ENCODE measurements around the gene GCGR. TPM values are rescaled to one million over a fixed set of nuclear protein-coding genes. Genes with fewer than 3 reads are reported as not detected.

The GCGR gene
- total RNA-seq, 1 donor from 2014 or later, result 0.07 TPM

DNA sequence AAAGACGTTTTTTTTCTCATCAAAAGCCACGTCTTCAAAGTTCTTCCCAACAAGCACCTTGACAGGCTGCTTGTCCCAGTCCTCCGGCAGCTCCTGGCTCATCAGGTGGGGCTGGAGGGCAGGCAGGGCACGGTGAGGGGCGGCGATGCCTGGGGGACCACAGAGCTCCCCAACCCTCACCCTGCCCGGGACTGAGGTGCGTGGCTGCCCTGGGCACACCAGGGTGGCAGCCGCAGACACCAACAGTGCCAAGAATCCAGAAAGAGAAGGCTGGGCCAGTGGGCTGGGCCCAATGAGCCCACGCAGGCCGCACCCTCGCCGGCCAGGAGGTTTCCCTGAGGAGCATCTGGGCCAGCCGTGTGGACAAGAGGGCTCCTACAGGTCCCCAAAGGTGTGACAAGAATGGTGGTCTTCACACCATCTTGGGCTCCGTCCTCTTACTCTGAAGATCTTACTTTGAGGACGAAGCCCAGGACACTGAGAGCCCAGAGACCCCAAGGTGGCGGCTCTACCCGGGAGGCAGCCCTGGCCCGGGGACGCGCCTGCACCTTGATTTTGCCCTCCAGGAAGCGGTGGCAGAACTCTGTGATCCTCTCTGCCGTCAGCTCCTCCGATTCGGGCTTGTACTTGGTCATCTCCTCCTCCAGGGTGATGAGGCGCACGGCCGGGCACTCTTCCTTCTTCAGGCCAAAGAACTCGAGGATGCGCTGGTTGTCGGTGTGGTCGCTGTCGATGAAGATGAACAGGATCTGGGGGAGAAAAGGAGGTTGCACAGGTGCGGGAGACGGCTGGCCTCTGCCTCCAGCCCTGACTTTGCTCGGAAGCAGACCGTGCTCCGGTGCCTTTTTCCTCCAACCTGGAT lies 42.2 kb downstream of the GCGR start:
- intact Hi-C loops (cut with micrococcal nuclease), result no loop called here

DNA sequence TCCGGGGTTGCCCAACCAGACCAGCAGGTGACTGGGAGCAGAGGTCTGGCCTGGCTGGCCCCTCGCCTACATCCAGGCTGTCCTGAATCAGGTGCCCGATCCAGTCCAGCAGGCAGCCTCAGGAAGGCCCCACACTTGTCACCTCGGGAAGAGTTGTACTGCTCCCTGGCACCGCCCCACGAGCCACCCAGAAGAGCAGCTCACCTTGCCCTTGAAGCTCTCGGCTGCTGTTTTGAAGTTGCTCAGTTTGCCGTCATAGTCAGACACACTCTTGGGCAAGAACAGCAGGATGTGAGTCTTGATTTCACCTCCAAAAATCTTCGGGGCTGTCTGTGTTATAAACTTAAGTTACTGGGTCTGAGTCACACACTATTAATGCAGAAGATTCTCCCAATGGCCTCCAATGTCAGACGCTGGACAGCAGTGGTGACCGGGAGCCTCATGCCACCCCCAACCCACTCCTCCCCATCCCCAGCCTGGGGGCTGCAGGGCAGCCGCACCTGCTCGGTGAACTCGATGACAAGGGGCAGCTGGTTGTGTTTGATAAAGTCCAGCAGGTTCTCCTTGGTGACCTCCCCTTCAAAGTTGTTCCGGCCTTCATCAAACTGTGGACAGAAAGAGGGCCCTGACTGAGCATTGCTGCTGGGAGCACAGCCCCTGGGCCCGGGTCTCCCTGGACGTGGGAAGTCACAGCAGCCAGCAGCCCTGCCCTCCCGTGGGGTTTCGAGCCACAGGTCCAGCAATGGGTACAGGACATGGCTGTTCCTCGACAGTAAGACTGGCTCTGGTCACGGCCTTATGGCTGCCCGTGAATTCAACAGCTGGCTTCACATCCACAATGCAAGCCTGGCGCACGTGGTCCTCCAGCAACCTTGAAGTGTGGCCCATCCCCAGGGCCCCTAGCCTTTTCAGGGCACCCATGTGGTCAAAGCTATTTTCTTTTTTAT lies 43.1 kb downstream of the GCGR start:
- intact Hi-C loops (cut with micrococcal nuclease), result no loop called here

DNA sequence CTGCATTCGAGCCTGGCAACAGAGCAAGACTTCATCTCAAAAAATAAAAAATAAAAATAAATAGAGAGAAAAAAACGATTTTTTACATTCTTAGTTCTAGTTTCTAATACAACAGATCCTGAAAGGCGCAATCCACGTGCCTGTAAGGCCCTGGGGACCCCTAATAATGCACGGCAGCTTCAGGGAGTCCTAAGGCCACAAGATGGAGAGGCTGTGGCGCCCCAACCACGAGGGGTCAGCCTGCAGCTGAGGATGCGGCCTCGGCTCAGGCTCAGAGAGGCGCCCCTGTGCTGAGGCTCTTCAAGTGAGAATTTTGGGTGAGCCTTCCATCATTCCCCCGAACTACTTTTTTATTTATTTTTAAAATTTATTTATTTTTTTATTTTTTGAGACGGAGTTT lies 45.5 kb downstream of the GCGR start:
- intact Hi-C loops (cut with micrococcal nuclease), result no loop called here

GRCh38 chr17:81851423-81851822 lies 47.5 kb downstream of the GCGR start:
- intact Hi-C loops (cut with micrococcal nuclease), result no loop called here

GRCh38 chr17:81852237-81852636 lies 48.3 kb downstream of the GCGR start:
- intact Hi-C loops (cut with micrococcal nuclease), result no loop called here

DNA sequence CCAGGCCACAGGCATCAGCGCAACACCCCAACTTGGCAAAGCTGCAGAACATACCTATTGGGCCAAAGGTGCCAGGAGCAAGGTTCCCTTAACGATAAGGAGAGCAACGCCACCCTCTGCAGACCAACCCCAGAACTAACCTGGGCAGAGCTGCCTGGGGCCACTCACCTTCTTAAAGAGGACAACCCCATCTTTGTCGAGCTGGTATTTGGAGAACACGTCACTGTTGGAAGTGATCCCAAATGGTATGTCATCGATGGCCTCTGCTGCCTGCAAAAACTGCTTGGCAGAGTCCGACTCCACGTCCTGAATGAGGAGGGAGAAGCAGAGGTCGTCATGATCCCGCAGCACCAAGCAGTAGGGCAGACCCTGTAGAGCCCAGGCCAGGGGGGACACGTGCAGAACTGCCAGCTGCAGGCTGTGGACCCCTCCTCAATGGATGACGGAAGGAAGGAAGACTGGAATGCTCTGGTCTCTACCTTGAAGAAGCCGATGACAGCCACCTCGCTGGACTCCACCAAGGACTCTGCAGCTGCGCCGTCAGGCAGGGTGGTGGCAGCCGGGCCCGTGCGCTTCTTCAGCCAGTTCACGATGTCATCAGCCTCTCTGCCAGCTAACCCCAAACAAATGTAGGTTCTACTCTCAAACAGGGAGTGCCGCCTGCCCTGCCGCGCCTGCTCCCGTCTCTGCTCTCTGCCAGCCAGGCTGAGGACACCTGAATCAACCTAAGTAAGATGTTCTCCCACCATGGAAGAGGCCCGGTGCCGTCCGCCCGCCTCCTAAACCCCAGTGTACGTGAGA lies 51.2 kb downstream of the GCGR start:
- intact Hi-C loops (cut with micrococcal nuclease), result no loop called here

- intact Hi-C loops (cut with micrococcal nuclease), result no loop called here
These were observed 54.4 kb downstream of the GCGR start for GRCh38 chr17:81858170-81858966.

GRCh38 chr17:81858967-81859905 lies 55.3 kb downstream of the GCGR start:
- intact Hi-C loops (cut with micrococcal nuclease), result no loop called here

- intact Hi-C loops (cut with micrococcal nuclease), result loop anchor here (1.0 to 5.0 kb wide), 6 partner anchors 27 to 348 kb away; partner anchors contain the start of genes ACTG1, ALYREF, ANAPC11 and MAFG
These were observed 56.2 kb downstream of the GCGR start, which contains the start of gene P4HB for GRCh38 chr17:81859906-81860755. TSS of gene P4HB (minus strand) at chr17:81860535. CDS start at chr17:81860471, 64 bp downstream.

DNA sequence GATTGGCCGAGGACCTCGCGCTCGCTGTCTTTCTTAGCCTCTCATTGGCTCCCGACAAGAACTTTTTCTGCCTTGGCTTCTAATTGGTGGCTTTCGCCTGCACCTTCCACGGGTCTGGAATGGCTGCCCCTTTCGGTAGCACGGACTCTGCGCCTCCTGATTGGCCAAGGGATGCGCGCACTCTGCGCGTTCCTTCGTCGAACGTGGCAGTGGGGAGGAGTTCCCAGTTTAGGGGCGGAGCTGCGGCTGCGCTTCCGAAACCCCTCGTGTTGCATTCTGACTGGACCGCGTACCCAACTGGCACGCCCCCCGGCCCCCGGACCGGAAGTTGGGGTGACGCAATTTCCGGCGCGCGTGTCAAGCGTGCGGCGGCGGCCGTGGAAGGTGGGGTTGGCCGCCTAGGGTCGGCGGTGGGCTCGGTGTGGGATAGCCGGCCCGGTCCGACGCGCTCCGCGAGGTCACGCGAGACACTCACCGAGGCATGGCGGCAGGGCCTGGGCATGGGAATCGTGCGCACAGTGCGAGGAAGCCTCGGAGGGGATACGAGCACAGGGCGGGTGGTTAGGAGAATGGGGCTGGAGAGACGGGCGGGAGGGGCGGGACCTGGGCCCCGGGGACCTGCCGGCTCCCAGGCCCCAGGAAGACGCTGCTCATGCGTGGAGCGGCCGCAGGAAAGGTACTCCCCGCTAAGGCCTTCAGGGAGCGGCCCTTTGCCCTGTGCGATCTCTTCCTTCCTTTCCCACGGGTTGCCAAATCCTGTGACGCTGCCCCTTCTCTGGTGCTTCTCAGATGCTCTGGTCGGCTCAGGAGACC lies 57.0 kb downstream of the GCGR start:
- intact Hi-C loops (cut with micrococcal nuclease), result loop anchor here (1.0 to 5.0 kb wide), 7 partner anchors 10 to 349 kb away; partner anchors contain the start of genes ACTG1, ALYREF, ANAPC11 and ARHGDIA

DNA sequence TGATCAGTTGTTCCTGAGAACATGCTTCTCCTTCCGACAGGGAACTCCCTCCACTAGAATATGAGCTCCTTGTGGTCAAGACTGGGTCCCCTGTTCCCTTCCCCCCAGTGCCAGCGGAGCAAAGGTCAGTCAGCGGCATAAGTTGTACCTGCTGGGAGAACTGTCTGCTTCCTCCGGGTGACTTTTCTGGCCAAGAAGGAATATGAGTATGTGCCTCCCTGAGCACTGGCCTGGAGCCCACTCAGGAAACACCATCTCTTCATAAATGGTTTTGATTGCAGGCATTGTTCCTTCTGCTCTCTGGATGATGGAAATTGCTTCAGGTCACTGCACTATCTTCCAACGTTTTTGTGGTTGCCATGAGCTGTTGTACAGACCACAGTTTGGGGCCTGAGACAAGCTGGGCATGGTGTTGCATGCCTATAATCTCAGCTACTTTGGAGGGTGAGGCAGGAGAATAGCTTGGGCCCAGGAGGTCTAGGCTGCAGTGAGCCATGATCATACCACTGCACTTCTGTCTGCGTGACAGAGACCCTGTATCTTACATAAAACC lies 59.2 kb downstream of the GCGR start:
- intact Hi-C loops (cut with micrococcal nuclease), result loop anchor here (5.0 kb wide), 2 partner anchors 151 to 351 kb away; partner anchors contain the start of genes ACTG1 and SLC25A10

Other genes starting within 250 kb of the GCGR start
- 101 and 106 TPM in 2 replicates for gene NPLOC4, start 167.0 kb upstream of the GCGR start, total RNA-seq
- 0.39 and 0.61 TPM in 2 replicates for gene TSPAN10, start 167.0 kb upstream of the GCGR start, total RNA-seq
- 23.4 and 27.9 TPM in 2 replicates for gene PDE6G, start 147.6 kb upstream of the GCGR start, total RNA-seq
- 40.7 and 42.5 TPM in 2 replicates for gene OXLD1, start 137.5 kb upstream of the GCGR start, total RNA-seq
- gene CCDC137, start 137.4 kb upstream of the GCGR start, total RNA-seq, result 39.2 and 43.7 TPM in 2 replicates
- gene ARL16, start 120.4 kb upstream of the GCGR start, total RNA-seq, result 28.9 and 31.6 TPM in 2 replicates
- gene HGS, start 120.1 kb upstream of the GCGR start, total RNA-seq, result 117 and 118 TPM in 2 replicates
- gene MRPL12, start 100.8 kb upstream of the GCGR start, total RNA-seq, result 98.1 and 102 TPM in 2 replicates
- gene SLC25A10, start 91.9 kb upstream of the GCGR start, total RNA-seq, result 33.5 and 36.6 TPM in 2 replicates
- 36.5 and 37.3 TPM in 2 replicates for gene MCRIP1, start 29.1 kb downstream of the GCGR start, total RNA-seq
- gene PPP1R27, start 30.9 kb downstream of the GCGR start, total RNA-seq, result not detected in 2 replicates
- gene P4HB, start 56.4 kb downstream of the GCGR start, total RNA-seq, result 589 and 618 TPM in 2 replicates
- gene ARHGDIA, start 67.2 kb downstream of the GCGR start, total RNA-seq, result 703 and 716 TPM in 2 replicates
- 218 and 230 TPM in 2 replicates for gene ALYREF, start 87.4 kb downstream of the GCGR start, total RNA-seq
- 91.4 and 104 TPM in 2 replicates for gene ANAPC11, start 87.6 kb downstream of the GCGR start, total RNA-seq
- gene NPB, start 98.1 kb downstream of the GCGR start, total RNA-seq, result 0.11 and 0.48 TPM in 2 replicates
- gene PCYT2, start 107.2 kb downstream of the GCGR start, total RNA-seq, result 35.0 and 39.1 TPM in 2 replicates
- 57.2 and 58.6 TPM in 2 replicates for gene SIRT7, start 114.0 kb downstream of the GCGR start, total RNA-seq
- 23.3 and 23.6 TPM in 2 replicates for gene MAFG, start 123.6 kb downstream of the GCGR start, total RNA-seq
- gene PYCR1, start 133.2 kb downstream of the GCGR start, total RNA-seq, result 35.6 TPM in 2 replicates
- not detected in 2 replicates for gene MYADML2, start 143.1 kb downstream of the GCGR start, total RNA-seq
- gene NOTUM, start 157.0 kb downstream of the GCGR start, total RNA-seq, result 0.11 and 0.48 TPM in 2 replicates
- 34.4 and 35.5 TPM in 2 replicates for gene ASPSCR1, start 173.5 kb downstream of the GCGR start, total RNA-seq
- 82.9 and 87.9 TPM in 2 replicates for gene CENPX, start 218.7 kb downstream of the GCGR start, total RNA-seq
- 46.0 and 46.6 TPM in 2 replicates for gene LRRC45, start 219.2 kb downstream of the GCGR start, total RNA-seq
- 10.0 and 12.3 TPM in 2 replicates for gene RAC3, start 227.5 kb downstream of the GCGR start, total RNA-seq
- gene DCXR, start 233.5 kb downstream of the GCGR start, total RNA-seq, result 118 and 124 TPM in 2 replicates
- gene RFNG, start 247.7 kb downstream of the GCGR start, total RNA-seq, result 20.8 and 20.9 TPM in 2 replicates
- 86.4 and 87.5 TPM in 2 replicates for gene GPS1, start 247.7 kb downstream of the GCGR start, total RNA-seq

All from T-helper 2 cell treated with Interferon-gamma antibody and Interleukin-4, amounts not matched to agents 100 ng/mL and 5 ng/mL, for 36 hours (primary cell).